Measurements from ENCODE around the gene ENPP3. TPM values are rescaled to one million over a fixed set of nuclear protein-coding genes. Genes with fewer than 3 reads are reported as not detected.
A peak's percentile ranks its signal among the peaks of the same experiment; 100 is the strongest.

ENPP3 gene
- total and polyA plus RNA-seq, 9 of the 15 experiments (the other 6 are each of a cell fraction or from before 2014, with no cell fraction given), result 14.0 to 32.8 (median 21.6) TPM

DNA sequence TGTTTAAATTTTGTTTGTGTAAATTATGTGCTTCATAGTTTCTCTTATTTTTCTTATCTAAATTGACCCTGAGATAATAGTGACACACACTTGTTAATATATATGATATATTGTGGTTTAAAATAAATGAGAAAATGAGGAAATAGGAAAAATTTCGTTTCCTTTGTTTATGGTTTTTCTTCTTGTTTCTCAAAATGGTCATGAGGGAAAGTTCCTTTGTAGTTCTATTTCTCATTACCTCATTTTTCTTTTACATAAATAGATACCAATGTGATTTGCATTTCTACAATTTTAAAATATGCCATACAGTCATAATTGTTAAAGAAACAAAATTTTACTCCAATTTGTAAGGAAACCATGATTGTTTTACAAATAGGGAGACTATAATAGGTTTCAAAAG is 54.9 kb downstream of the ENPP3 start:
- TF ChIP-seq, protein P1, sequence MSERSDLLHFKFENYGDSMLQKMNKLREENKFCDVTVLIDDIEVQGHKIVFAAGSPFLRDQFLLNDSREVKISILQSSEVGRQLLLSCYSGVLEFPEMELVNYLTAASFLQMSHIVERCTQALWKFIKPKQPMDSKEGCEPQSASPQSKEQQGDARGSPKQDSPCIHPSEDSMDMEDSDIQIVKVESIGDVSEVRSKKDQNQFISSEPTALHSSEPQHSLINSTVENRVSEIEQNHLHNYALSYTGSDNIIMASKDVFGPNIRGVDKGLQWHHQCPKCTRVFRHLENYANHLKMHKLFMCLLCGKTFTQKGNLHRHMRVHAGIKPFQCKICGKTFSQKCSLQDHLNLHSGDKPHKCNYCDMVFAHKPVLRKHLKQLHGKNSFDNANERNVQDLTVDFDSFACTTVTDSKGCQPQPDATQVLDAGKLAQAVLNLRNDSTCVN (CRISPR knock-in tag; IDR thresholded peaks at IDR 0.05), result no peak
- no peak for TF ChIP-seq ZSCAN32 (CRISPR knock-in tag; IDR thresholded peaks at IDR 0.05)
- no peak overlapping the region for H3K4me2 ChIP-seq (ENCODE audit: insufficient read depth, low read length)
- no TSS peak for BruUV-seq (replicated peaks)
- no peaks in the 10 kb centered on the region for H3K9me1 ChIP-seq (ENCODE audit: control insufficient read depth, insufficient read depth, low read length)
- no peak for ATAC-seq
- H3K79me2 ChIP-seq (ENCODE audit: control insufficient read depth, insufficient read depth, low read length), result no peaks in the 10 kb centered on the region
- 33% methylated on average over 1 of the region's 1 CpG for WGBS (ENCODE audit: insufficient coverage, low coverage, missing lambda C conversion rate)
- DNase-seq (ENCODE audit: extremely low read depth in 1 of 4, low spot score in 3 of 4), result no peak
- H3K4me1 ChIP-seq (replicated peaks in 1 of 2; ENCODE audit: control insufficient read depth in 2 of 2, insufficient read depth in 2 of 2, low read length in 2 of 2), result no peaks in the 10 kb centered on the region
- in situ Hi-C loops (cut with MboI), result loop anchor here (10.0 kb wide), 1 partner anchor 223 kb away; no protein-coding TSS in a partner anchor
- H3K9ac ChIP-seq (ENCODE audit: insufficient read depth in 1 of 2, low read depth in 2 of 2, low read length in 2 of 2), result no peak overlapping the region
- POLR2A ChIA-PET, result no interaction called here
- intact Hi-C loops (cut with micrococcal nuclease), result no loop called here
- peaks cover 23% of the 10 kb centered on the region; the same call in 2 of the 3 replicates for H3K36me3 ChIP-seq (ENCODE audit: control insufficient read depth, insufficient read depth, low read length)
- H2AFZ ChIP-seq (ENCODE audit: low read depth, low read length), result no peak overlapping the region
- no peaks in the 10 kb centered on the region for H3K27me3 ChIP-seq (ENCODE audit: control insufficient read depth in 2 of 2, insufficient read depth in 2 of 2, low read length in 2 of 2)
- CTCF ChIA-PET (ENCODE audit: low intra/inter-chr PET ratio), result interaction anchor here (0.6 kb wide), 1 partner anchor 1076 kb away, joined by 3 read pairs; no protein-coding TSS in a partner anchor
- H3K4me3 ChIP-seq, result no peak overlapping the region
- no peak overlapping the region for H3K27ac ChIP-seq (ENCODE audit: extremely low read depth, low read depth, low read length)
- no peak for FAIRE-seq
- H3K9me3 ChIP-seq (replicated peaks; ENCODE audit: control insufficient read depth, insufficient read depth, low read depth, low read length), result no peaks in the 10 kb centered on the region
- no peaks in the 10 kb centered on the region for H4K20me1 ChIP-seq (replicated peaks; ENCODE audit: control insufficient read depth, insufficient read depth, low read length)

DNA sequence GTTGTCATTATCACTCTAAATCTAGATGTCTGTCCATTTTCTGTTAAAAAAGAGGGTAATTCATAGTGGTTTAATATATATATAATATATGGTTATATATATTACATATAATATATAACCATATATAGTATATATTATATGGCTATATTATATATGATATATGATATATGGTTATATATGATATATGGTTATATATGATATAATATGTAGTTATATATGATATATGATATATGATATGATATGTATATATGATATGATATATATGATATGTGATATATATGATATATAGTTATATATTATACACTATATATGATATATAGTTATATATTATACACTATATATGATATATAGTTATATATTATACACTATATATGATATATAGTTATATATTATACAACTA is 55.5 kb downstream of the ENPP3 start:
- no peak overlapping the region for H3K4me2 ChIP-seq (ENCODE audit: insufficient read depth, low read length)
- H3K4me3 ChIP-seq, result no peak overlapping the region
- no peak overlapping the region for H3K9ac ChIP-seq (ENCODE audit: insufficient read depth in 1 of 2, low read depth in 2 of 2, low read length in 2 of 2)
- H3K27me3 ChIP-seq (ENCODE audit: control insufficient read depth in 2 of 2, insufficient read depth in 2 of 2, low read length in 2 of 2), result no peaks in the 10 kb centered on the region
- TF ChIP-seq SMAD4 (CRISPR knock-in tag; conservative IDR thresholded peaks at IDR 0.05), result no peak
- TF ChIP-seq NCOA2 (IDR thresholded peaks at IDR 0.05; ENCODE audit: partially characterized antibody in 2 of 2), result peak in 1 of 2 experiments; percentile 92
- ChIA-PET POLR2A (no interaction called here), CTCF (ENCODE audit: low intra/inter-chr PET ratio) (no interaction called here)
- no peaks in the 10 kb centered on the region for H3K4me1 ChIP-seq (replicated peaks in 1 of 2; ENCODE audit: control insufficient read depth in 2 of 2, insufficient read depth in 2 of 2, low read length in 2 of 2)
- no peaks in the 10 kb centered on the region for H3K9me1 ChIP-seq (ENCODE audit: control insufficient read depth, insufficient read depth, low read length)
- no peaks in the 10 kb centered on the region for H3K9me3 ChIP-seq (replicated peaks; ENCODE audit: control insufficient read depth, insufficient read depth, low read depth, low read length)
- no peak overlapping the region for H2AFZ ChIP-seq (ENCODE audit: low read depth, low read length)
- FAIRE-seq, result no peak
- H3K79me2 ChIP-seq (ENCODE audit: control insufficient read depth, insufficient read depth, low read length), result no peaks in the 10 kb centered on the region
- intact Hi-C loops (cut with micrococcal nuclease) (no loop called here), in situ Hi-C loops (cut with MboI) (loop anchor here (10.0 kb wide), 1 partner anchor 222 kb away; no protein-coding TSS in a partner anchor)
- no peak for DNase-seq (ENCODE audit: extremely low read depth in 1 of 4, low spot score in 3 of 4)
- peaks cover 25% of the 10 kb centered on the region; the same call in 2 of the 3 replicates for H3K36me3 ChIP-seq (ENCODE audit: control insufficient read depth, insufficient read depth, low read length)
- H3K27ac ChIP-seq (ENCODE audit: extremely low read depth, low read depth, low read length), result no peak overlapping the region
- no TSS peak for BruUV-seq (replicated peaks)
- ATAC-seq, result no peak
- no peaks in the 10 kb centered on the region for H4K20me1 ChIP-seq (replicated peaks; ENCODE audit: control insufficient read depth, insufficient read depth, low read length)
